Measurements from ENCODE around the gene ACAD8. TPM values are rescaled to one million over a fixed set of nuclear protein-coding genes. Genes with fewer than 3 reads are reported as not detected.
"Not testable (repeated sequence)": the region's sequence is repeated elsewhere in the genome, so short reads cannot be mapped to it uniquely, and the experiment has no call there.

Gene ACAD8
- total and polyA plus RNA-seq, 12 donors: 21.6 to 52.2 (median 38.7) TPM

DNA sequence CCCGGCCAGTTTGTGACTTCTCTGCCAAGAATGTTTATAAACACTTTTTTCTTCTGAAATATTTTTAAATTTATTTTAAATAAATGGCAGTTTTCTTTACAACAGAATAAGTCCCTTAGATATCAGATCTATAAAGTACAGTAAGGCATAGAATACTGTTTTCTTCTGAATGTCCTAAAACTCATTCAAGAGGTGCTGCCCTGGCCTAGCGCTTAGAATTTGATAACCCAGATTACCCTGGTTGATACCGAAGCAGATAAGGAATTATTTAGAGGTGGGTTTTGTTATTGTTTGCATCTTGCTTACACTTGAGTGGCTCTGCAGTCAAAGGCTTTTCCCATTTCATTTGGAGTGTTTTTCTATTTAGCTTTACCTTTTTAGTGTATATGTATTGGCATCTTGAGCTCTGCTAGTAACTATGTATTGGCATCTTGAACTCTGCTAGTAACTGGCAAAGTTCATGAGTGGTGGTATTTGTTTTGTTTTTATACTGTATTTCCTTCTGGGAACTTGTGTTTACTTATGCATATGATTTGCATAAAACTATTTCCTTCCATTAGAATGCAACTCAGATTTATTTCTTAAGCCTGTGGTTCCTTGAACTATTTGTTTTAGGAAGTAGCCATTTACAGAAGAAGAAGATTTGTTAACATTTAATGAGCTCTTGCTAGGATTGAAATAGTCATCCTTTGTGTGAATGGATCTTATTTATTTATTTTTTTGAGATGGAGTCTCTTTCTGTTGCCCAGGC, 1.2 kb downstream of the ACAD8 start:
- TF ChIP-seq, protein P1, sequence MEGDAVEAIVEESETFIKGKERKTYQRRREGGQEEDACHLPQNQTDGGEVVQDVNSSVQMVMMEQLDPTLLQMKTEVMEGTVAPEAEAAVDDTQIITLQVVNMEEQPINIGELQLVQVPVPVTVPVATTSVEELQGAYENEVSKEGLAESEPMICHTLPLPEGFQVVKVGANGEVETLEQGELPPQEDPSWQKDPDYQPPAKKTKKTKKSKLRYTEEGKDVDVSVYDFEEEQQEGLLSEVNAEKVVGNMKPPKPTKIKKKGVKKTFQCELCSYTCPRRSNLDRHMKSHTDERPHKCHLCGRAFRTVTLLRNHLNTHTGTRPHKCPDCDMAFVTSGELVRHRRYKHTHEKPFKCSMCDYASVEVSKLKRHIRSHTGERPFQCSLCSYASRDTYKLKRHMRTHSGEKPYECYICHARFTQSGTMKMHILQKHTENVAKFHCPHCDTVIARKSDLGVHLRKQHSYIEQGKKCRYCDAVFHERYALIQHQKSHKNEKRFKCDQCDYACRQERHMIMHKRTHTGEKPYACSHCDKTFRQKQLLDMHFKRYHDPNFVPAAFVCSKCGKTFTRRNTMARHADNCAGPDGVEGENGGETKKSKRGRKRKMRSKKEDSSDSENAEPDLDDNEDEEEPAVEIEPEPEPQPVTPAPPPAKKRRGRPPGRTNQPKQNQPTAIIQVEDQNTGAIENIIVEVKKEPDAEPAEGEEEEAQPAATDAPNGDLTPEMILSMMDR (IDR thresholded peaks at IDR 0.05): no peak
- H3K27me3 ChIP-seq: no peaks in the 10 kb centered on the region
- intact Hi-C loops (cut with DNase I): loop anchor here in 2 of 10 donors (10.0 kb wide), 2 partner anchors 190 to 210 kb away; partner anchors contain the start of gene JAM3 (in 1 of the 2)
- no peak for DNase-seq
- ATAC-seq: no peak
- peaks cover 0 to 52% (median 17%) of the 10 kb centered on the region in 9 donors for H3K36me3 ChIP-seq
- H3K4me1 ChIP-seq: peaks cover 7 to 36% (median 25%) of the 10 kb centered on the region in 9 donors
- peak overlapping the region in 9 of 10 donors; percentile 82 to 97 (median 93) for H3K4me3 ChIP-seq
- H3K9me3 ChIP-seq: no peaks in the 10 kb centered on the region
- WGBS, 2 donors: 58 to 69% methylated on average over 3 of the region's 3 CpGs
- H3K27ac ChIP-seq: no peak overlapping the region

GRCh38 chr11:134255184-134255561, 1.8 kb downstream of the ACAD8 start:
- WGBS, 2 donors: 97% methylated on average over 5 of the region's 5 CpGs
- not testable (repeated sequence) for H3K27ac ChIP-seq, DNase-seq, ATAC-seq, H3K4me3 ChIP-seq, H3K27me3 ChIP-seq, H3K9me3 ChIP-seq
- peaks cover 0 to 52% (median 21%) of the 10 kb centered on the region in 9 donors for H3K36me3 ChIP-seq
- H3K4me1 ChIP-seq: peaks cover 7 to 33% (median 25%) of the 10 kb centered on the region in 9 donors
- intact Hi-C loops (cut with DNase I): loop anchor here in 2 of 10 donors (10.0 kb wide), 2 partner anchors 190 to 210 kb away; partner anchors contain the start of gene JAM3 (in 1 of the 2)

- no peak for DNase-seq
- H3K4me3 ChIP-seq: no peak overlapping the region
- no peaks in the 10 kb centered on the region for H3K27me3 ChIP-seq
- no peaks in the 10 kb centered on the region for H3K9me3 ChIP-seq
- H3K27ac ChIP-seq: no peak overlapping the region
- ATAC-seq: no peak
- intact Hi-C loops (cut with DNase I): loop anchor here in 2 of 10 donors (10.0 kb wide), 2 partner anchors 192 to 212 kb away; partner anchors contain the start of gene JAM3 (in 1 of the 2)
- H3K36me3 ChIP-seq: peaks cover 0 to 56% (median 34%) of the 10 kb centered on the region in 9 donors
- peaks cover 4 to 24% (median 17%) of the 10 kb centered on the region in 9 donors for H3K4me1 ChIP-seq
- TF ChIP-seq, protein P1 (IDR thresholded peaks at IDR 0.05): no peak
- 94 to 97% methylated on average over 11 of the region's 11 CpGs for WGBS, 2 donors
These were observed 3.7 kb downstream of the ACAD8 start for GRCh38 chr11:134257101-134257500.

- no peak overlapping the region for H3K4me3 ChIP-seq
- WGBS, 2 donors: 70 to 83% methylated on average over 4 of the region's 4 CpGs
- ATAC-seq: no peak
- H3K36me3 ChIP-seq: peaks cover 0 to 71% (median 48%) of the 10 kb centered on the region in 9 donors
- TF ChIP-seq, protein P1 (IDR thresholded peaks at IDR 0.05): no peak
- DNase-seq: no peak
- no peaks in the 10 kb centered on the region for H3K27me3 ChIP-seq
- H3K4me1 ChIP-seq: peaks cover 0 to 18% (median 12%) of the 10 kb centered on the region in 9 donors
- H3K27ac ChIP-seq: no peak overlapping the region
- intact Hi-C loops (cut with DNase I): loop anchor here in 2 of 10 donors (10.0 kb wide), 2 partner anchors 194 to 214 kb away; partner anchors contain the start of gene JAM3 (in 1 of the 2)
- no peaks in the 10 kb centered on the region for H3K9me3 ChIP-seq
These were observed 5.2 kb downstream of the ACAD8 start for GRCh38 chr11:134258577-134258976.
